Endodermal cell (in vitro differentiated cells): ENCODE results near the gene CFAP77. TPM values are rescaled to one million over a fixed set of nuclear protein-coding genes. Genes with fewer than 3 reads are reported as not detected.

Experiments used
- DNase-seq: peaks from one replicate; pipeline ENCODE4 v3.0.0-alpha.2; 2017
- H3K27ac ChIP-seq: 2 replicates; pipeline ENCODE4 v1.5.1; 2013; ENCODE audit warnings: mild to moderate bottlenecking, low read depth, low read length, moderate library complexity
- H3K27me3 ChIP-seq: 2 replicates; pipeline ENCODE4 v1.6.1; 2013; ENCODE audit warnings: mild to moderate bottlenecking, low read length, moderate library complexity; ENCODE audit not compliant: insufficient read depth, control insufficient read depth, poor library complexity, severe bottlenecking
- H3K36me3 ChIP-seq: 2 replicates; pipeline ENCODE4 v1.7.0; 2013; ENCODE audit warnings: mild to moderate bottlenecking, low read length, moderate library complexity; ENCODE audit not compliant: control insufficient read depth, insufficient read depth
- H3K4me1 ChIP-seq: one replicate; pipeline ENCODE4 v1.7.0; 2013; ENCODE audit warnings: low read length; ENCODE audit not compliant: control insufficient read depth, insufficient read depth
- H3K4me3 ChIP-seq: 2 replicates; pipeline ENCODE4 v1.5.1; 2013; ENCODE audit warnings: mild to moderate bottlenecking, low read length, moderate library complexity
- H3K9ac ChIP-seq: 2 replicates; pipeline ENCODE4 v1.6.1; 2013; ENCODE audit warnings: mild to moderate bottlenecking, low read length, moderate library complexity; ENCODE audit not compliant: poor library complexity, severe bottlenecking; ENCODE audit errors: extremely low read depth
- H3K9me3 ChIP-seq: 2 replicates; pipeline ENCODE4 v1.6.1; 2013; ENCODE audit warnings: mild to moderate bottlenecking, low read length, moderate library complexity; ENCODE audit not compliant: control insufficient read depth
- H3K27ac Mint-ChIP-seq: 2 replicates; pipeline ENCODE4 v1.8.0; 2020; ENCODE audit warnings: mixed read lengths
- H3K27me3 Mint-ChIP-seq: 2 replicates; pipeline ENCODE4 v1.8.0; 2021; ENCODE audit warnings: mild to moderate bottlenecking, mixed read lengths; ENCODE audit not compliant: insufficient read depth
- H3K36me3 Mint-ChIP-seq: 2 replicates; pipeline ENCODE4 v1.8.0; 2020; ENCODE audit warnings: low read depth, mixed read lengths
- H3K4me1 Mint-ChIP-seq: 2 replicates; pipeline ENCODE4 v1.8.0; 2020; ENCODE audit warnings: mixed read lengths
- H3K4me3 Mint-ChIP-seq: 2 replicates; pipeline ENCODE4 v1.8.0; 2020; ENCODE audit warnings: mild to moderate bottlenecking, moderate library complexity, mixed read lengths
- H3K9me3 Mint-ChIP-seq: 2 replicates; pipeline ENCODE4 v1.8.0; 2020; ENCODE audit warnings: mild to moderate bottlenecking, mixed read lengths
- WGBS, 2 experiments: methylation state at CpG; one replicate each; pipeline versions ENCODE4 v1.1.5 to v1.1.7; 2013; ENCODE audit warnings: missing lambda C conversion rate in 2 of 2, mixed read lengths in 1 of 2; ENCODE audit not compliant: insufficient coverage in 1 of 2, insufficient read length in 1 of 2; 5-methylcytosine and 5-hydroxymethylcytosine counted together
- total RNA-seq, 2 donors: library from RNA; stranded (reverse); fragmentation: NEBNext Ultra II Directional in 1 of 2; extraction: Animal tissue kit (Norgen Biotek cat#: 25700) in 1 of 2; gene quantifications; 2 replicates in 1 of 2; 3 replicates in 1 of 2; pipeline ENCODE4 v1.2.1, GENCODE V29; 2021
- TF ChIP-seq, protein P1 (sequence below): fragments of 200-600 bp; sonication (generic); conservative IDR thresholded peaks from 2 replicates; pipeline ENCODE4 v1.5.0; 2021; ENCODE audit warnings: antibody characterized with exemption, mild to moderate bottlenecking

Gene CFAP77
- total RNA-seq, 2 donors from 2014 or later: 1.7 to 2.2 TPM

DNA sequence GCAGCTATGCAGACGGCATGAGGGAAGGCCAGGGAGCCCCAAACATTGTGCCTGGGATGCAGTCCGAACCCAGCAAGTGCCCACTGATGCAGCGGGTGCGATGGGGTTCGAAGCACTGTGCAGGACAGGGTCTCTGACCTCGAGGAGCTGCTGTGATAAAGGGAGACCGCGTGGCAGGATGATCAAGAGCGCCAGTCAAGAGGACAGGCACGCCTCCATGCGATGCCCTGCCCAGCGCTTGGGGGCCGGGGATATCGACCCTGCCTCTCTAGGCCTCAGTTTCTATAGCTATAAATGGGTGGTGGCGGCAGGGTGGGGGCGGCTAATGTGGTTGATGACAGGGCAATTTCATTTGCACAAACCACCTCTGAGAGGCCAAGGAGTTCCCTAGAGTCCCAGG lies 87.7 kb downstream of the CFAP77 start:
- TF ChIP-seq, protein P1, sequence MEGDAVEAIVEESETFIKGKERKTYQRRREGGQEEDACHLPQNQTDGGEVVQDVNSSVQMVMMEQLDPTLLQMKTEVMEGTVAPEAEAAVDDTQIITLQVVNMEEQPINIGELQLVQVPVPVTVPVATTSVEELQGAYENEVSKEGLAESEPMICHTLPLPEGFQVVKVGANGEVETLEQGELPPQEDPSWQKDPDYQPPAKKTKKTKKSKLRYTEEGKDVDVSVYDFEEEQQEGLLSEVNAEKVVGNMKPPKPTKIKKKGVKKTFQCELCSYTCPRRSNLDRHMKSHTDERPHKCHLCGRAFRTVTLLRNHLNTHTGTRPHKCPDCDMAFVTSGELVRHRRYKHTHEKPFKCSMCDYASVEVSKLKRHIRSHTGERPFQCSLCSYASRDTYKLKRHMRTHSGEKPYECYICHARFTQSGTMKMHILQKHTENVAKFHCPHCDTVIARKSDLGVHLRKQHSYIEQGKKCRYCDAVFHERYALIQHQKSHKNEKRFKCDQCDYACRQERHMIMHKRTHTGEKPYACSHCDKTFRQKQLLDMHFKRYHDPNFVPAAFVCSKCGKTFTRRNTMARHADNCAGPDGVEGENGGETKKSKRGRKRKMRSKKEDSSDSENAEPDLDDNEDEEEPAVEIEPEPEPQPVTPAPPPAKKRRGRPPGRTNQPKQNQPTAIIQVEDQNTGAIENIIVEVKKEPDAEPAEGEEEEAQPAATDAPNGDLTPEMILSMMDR: no peak
- Histone ChIP-seq H3K9me3 (peaks cover 23% of the 10 kb centered on the region), H3K27ac (no peak overlapping the region), H3K27me3 (no peaks in the 10 kb centered on the region), H3K4me1 (no peaks in the 10 kb centered on the region), H3K4me3 (no peak overlapping the region), H3K9ac (no peak overlapping the region), H3K36me3 (no peaks in the 10 kb centered on the region)
- Mint-ChIP-seq H3K27ac (peak overlapping the region; percentile 17), H3K9me3 (peaks cover 27% of the 10 kb centered on the region), H3K36me3 (peaks cover 7% of the 10 kb centered on the region), H3K27me3 (peaks cover 3% of the 10 kb centered on the region), H3K4me1 (no peaks in the 10 kb centered on the region), H3K4me3 (no peak overlapping the region)
- no peak for DNase-seq
- 93 to 94% methylated on average over 4 to 16 of the region's 16 CpGs for WGBS, 2 experiments

DNA sequence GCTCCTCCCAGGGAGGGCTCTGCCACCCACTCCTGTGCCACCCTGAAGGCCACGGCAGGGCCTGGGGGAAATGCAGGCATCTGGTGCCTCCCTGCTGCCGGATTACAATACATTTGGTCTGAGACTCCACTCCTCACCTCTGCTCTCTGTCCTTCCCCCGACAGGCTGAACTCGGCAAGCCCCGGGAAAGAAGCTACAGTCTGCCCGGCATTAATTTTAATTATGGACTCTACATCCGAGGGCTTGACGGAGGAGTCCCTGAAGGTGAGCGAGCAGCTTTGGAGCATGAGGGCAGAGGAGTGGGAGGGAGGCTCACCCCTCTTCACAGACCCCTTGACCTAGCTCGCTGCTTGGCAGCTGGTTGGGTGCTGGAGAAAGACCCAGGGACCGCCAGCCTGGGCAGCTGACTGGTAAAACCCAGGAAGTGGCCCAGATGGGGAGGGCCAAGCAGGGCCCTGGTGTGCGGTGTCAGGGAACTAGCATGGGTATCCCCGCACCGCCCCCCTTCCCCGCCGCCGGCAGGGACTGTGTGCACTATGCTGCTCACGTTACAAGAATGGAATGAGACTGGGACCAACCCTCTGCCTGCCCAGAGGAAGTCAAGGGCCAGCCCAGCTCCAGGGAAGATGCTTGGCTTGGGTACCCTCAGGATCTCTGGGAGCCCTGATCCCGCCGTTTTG lies 88.7 kb downstream of the CFAP77 start:
- Histone ChIP-seq H3K9ac (no peak overlapping the region), H3K9me3 (peaks cover 14% of the 10 kb centered on the region), H3K4me3 (no peak overlapping the region), H3K4me1 (no peaks in the 10 kb centered on the region), H3K27me3 (no peaks in the 10 kb centered on the region), H3K27ac (no peak overlapping the region), H3K36me3 (no peaks in the 10 kb centered on the region)
- Mint-ChIP-seq H3K4me3 (no peak overlapping the region), H3K27ac (no peak overlapping the region), H3K27me3 (no peaks in the 10 kb centered on the region), H3K4me1 (peaks cover under 1% of the 10 kb centered on the region), H3K36me3 (peaks cover 11% of the 10 kb centered on the region), H3K9me3 (peaks cover 22% of the 10 kb centered on the region)
- DNase-seq: no peak
- TF ChIP-seq, protein P1: no peak
- WGBS, 2 experiments: 62 to 83% methylated on average over 9 to 20 of the region's 20 CpGs

DNA sequence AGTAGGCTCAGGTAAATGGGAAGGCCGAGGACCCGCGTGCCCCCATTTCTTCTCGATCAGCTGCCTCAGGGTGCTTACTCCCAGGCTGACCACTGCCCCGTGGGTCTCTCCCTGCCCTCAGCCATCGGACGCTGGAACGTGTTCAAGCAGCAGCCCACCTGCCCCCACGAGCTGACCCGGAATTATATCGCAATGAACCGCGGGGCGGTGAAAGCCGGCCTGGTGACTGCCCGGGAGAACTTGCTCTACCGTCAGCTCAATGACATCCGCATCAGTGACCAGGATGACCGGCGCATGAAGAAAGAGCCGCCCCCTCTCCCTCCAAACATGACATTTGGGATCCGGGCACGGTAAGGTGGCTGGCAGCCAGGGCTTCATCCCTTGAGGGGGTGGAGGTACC lies 89.2 kb downstream of the CFAP77 start:
- WGBS, 2 experiments: 95 to 100% methylated on average over 15 to 23 of the region's 23 CpGs
- peaks cover 6% of the 10 kb centered on the region for H3K4me1 Mint-ChIP-seq
- Histone ChIP-seq H3K27me3 (no peaks in the 10 kb centered on the region), H3K4me3 (no peak overlapping the region), H3K4me1 (peaks cover under 1% of the 10 kb centered on the region), H3K27ac (no peak overlapping the region), H3K9me3 (peaks cover 8% of the 10 kb centered on the region), H3K36me3 (no peaks in the 10 kb centered on the region), H3K9ac (no peak overlapping the region)
- H3K4me3 Mint-ChIP-seq: no peak overlapping the region
- H3K27me3 Mint-ChIP-seq: peaks cover 1% of the 10 kb centered on the region
- DNase-seq: no peak
- peaks cover 10% of the 10 kb centered on the region for H3K36me3 Mint-ChIP-seq
- no peak overlapping the region for H3K27ac Mint-ChIP-seq
- TF ChIP-seq, protein P1: no peak
- peaks cover 16% of the 10 kb centered on the region for H3K9me3 Mint-ChIP-seq
